K562 (cell line): ENCODE data around the gene HRNR. TPM values are rescaled to one million over a fixed set of nuclear protein-coding genes. Genes with fewer than 3 reads are reported as not detected.

Source experiments
- ATAC-seq: fragments of 200-7000 bp; cut with Tn5 transposase; 3 replicates; pipeline ENCODE4 v1.9.1; 2020; ENCODE audit warnings: moderate library complexity
- BruUV-seq: library from RNA; stranded (reverse); fragments of 400-500 nt; replicated peaks from 2 replicates; lab custom pipeline; 2021; lab: Mats Ljungman, UMichigan
- CTCF ChIA-PET: fragments of 300-600 bp; formaldehyde crosslinking; extraction: SDS; loops from one replicate; lab custom pipeline; 2021; ENCODE audit warnings: low intra/inter-chr PET ratio; lab: Yijun Ruan, JAX
- POLR2A ChIA-PET: fragments of 300-600, 350-650 bp; sonication (Branson Sonifier 250); formaldehyde crosslinking; extraction: SDS; loops from one replicate; lab custom pipeline; 2021; ENCODE audit warnings: antibody characterized with exemption, inconsistent platforms; lab: Yijun Ruan, JAX
- DNase-seq, 4 experiments: peaks; one replicate each; pipeline versions ENCODE4 v3.0.0 to v3.0.0-alpha.2; 2011 to 2018; ENCODE audit warnings: low spot score in 3 of 4, mixed read lengths in 3 of 4; ENCODE audit errors: extremely low read depth in 1 of 4
- FAIRE-seq: peaks from 2 replicates; lab custom pipeline; 2011; peaks lifted over from hg19 to GRCh38; lab: Jason Lieb, UNC
- H2AFZ ChIP-seq: 2 replicates; pipeline ENCODE4 v1.6.0; 2011; ENCODE audit warnings: low read depth, low read length, control low read depth, inconsistent platforms
- H3K27ac ChIP-seq: fragments of 200-600 bp; 3 replicates; pipeline ENCODE4 v1.8.0; 2011; ENCODE audit warnings: low read depth, mild to moderate bottlenecking, control low read depth, inconsistent platforms, low read length, moderate library complexity, mixed read lengths; ENCODE audit errors: extremely low read depth
- H3K27me3 ChIP-seq, 2 experiments: fragments of 300-600 bp in 1 of 2; 2 replicates in 1 of 2; 3 replicates in 1 of 2; pipeline versions ENCODE4 v1.6.0 to v1.8.0; 2011; ENCODE audit warnings: inconsistent platforms in 2 of 2, low read length in 2 of 2, mild to moderate bottlenecking in 1 of 2, mixed read lengths in 1 of 2, moderate library complexity in 1 of 2; ENCODE audit not compliant: control insufficient read depth in 2 of 2, insufficient read depth in 2 of 2
- H3K36me3 ChIP-seq: fragments of 300-600 bp; 3 replicates; pipeline ENCODE4 v1.8.0; 2011; ENCODE audit warnings: mild to moderate bottlenecking, low read length, inconsistent platforms; ENCODE audit not compliant: control insufficient read depth, insufficient read depth
- H3K4me1 ChIP-seq, 2 experiments: fragments of 200-600 bp in 1 of 2; replicated peaks in 1 of 2; 2 replicates in 1 of 2; 3 replicates in 1 of 2; pipeline versions ENCODE4 v1.5.1 to v1.8.0; 2011; ENCODE audit warnings: inconsistent platforms in 2 of 2, low read length in 2 of 2, mild to moderate bottlenecking in 1 of 2, mixed read lengths in 1 of 2, moderate library complexity in 1 of 2; ENCODE audit not compliant: control insufficient read depth in 2 of 2, insufficient read depth in 2 of 2
- H3K4me2 ChIP-seq: 2 replicates; pipeline ENCODE4 v1.6.1; 2011; ENCODE audit warnings: low read length, control low read depth, inconsistent platforms, mixed read lengths; ENCODE audit not compliant: insufficient read depth
- H3K4me3 ChIP-seq: fragments of 200-600 bp; sonication (generic), shearing (Covaris generic); 2 replicates; pipeline ENCODE4 v1.5.1; 2016; ENCODE audit warnings: control low read depth, inconsistent platforms
- H3K79me2 ChIP-seq: fragments of 200-600 bp; 3 replicates; pipeline ENCODE4 v1.8.0; 2011; ENCODE audit warnings: low read length, inconsistent platforms; ENCODE audit not compliant: control insufficient read depth, insufficient read depth
- H3K9ac ChIP-seq, 2 experiments: 2 replicates each; pipeline versions ENCODE4 v1.6.0 to v1.6.1; 2011; ENCODE audit warnings: low read depth in 2 of 2, low read length in 2 of 2, control low read depth in 1 of 2, inconsistent platforms in 1 of 2, mild to moderate bottlenecking in 1 of 2, mixed read lengths in 1 of 2; ENCODE audit not compliant: insufficient read depth in 1 of 2
- H3K9me1 ChIP-seq: one replicate; pipeline ENCODE4 v1.6.0; 2011; ENCODE audit warnings: inconsistent platforms, mild to moderate bottlenecking, low read length, moderate library complexity; ENCODE audit not compliant: control insufficient read depth, insufficient read depth
- H3K9me3 ChIP-seq: replicated peaks from 2 replicates; pipeline ENCODE4 v1.5.1; 2011; ENCODE audit warnings: low read depth, low read length, inconsistent platforms; ENCODE audit not compliant: control insufficient read depth, insufficient read depth
- H4K20me1 ChIP-seq: replicated peaks from 2 replicates; pipeline ENCODE4 v1.6.1; 2011; ENCODE audit warnings: low read length, inconsistent platforms, mixed read lengths; ENCODE audit not compliant: control insufficient read depth, insufficient read depth
- ADNP ChIP-seq: fragments of 200-800 bp; sonication (Bioruptor generic); IDR thresholded peaks from 2 replicates; pipeline ENCODE4 v1.6.1; 2016; ENCODE audit warnings: missing genetic modification characterization, missing compliant biosample characterization
- CBX1 ChIP-seq: sonication (generic); IDR thresholded peaks from 2 replicates; pipeline ENCODE4 v1.6.1; 2016; ENCODE audit warnings: antibody characterized with exemption, low read depth, mild to moderate bottlenecking
- CHD2 ChIP-seq: IDR thresholded peaks from 2 replicates; pipeline ENCODE4 v1.6.1; 2011; ENCODE audit warnings: low read depth, low read length
- ELF2 ChIP-seq: fragments of 250-450 bp; sonication (Bioruptor Pico); IDR thresholded peaks from 2 replicates; pipeline ENCODE4 v1.5.0; 2021; ENCODE audit warnings: mild to moderate bottlenecking
- ILK ChIP-seq: fragments of 450-650 bp; IDR thresholded peaks from 2 replicates; pipeline ENCODE4 v1.6.1; 2016; ENCODE audit warnings: missing genetic modification characterization, low read depth, mild to moderate bottlenecking, missing compliant biosample characterization, moderate library complexity, borderline replicate concordance
- MAFG ChIP-seq: fragments of 450-650 bp; conservative IDR thresholded peaks from 2 replicates; pipeline ENCODE4 v1.6.1; 2016; ENCODE audit warnings: missing genetic modification characterization, missing compliant biosample characterization
- NONO ChIP-seq, 2 experiments: fragments of 200-400 bp in 1 of 2; fragments of 450-650 bp in 1 of 2; formaldehyde crosslinking in 1 of 2; IDR thresholded peaks; 2 replicates each; pipeline ENCODE4 v1.6.1; 2017; ENCODE audit warnings: low read depth in 2 of 2, mild to moderate bottlenecking in 2 of 2, moderate library complexity in 2 of 2, low read length in 1 of 2
- RFX7 ChIP-seq: fragments of 250-450 bp; sonication (Bioruptor Pico); IDR thresholded peaks from 2 replicates; pipeline ENCODE4 v1.5.1; 2021; ENCODE audit warnings: mild to moderate bottlenecking
- SP2 ChIP-seq: IDR thresholded peaks from 2 replicates; pipeline ENCODE4 v1.6.1; 2011; ENCODE audit warnings: mild to moderate bottlenecking, low read depth, low read length, moderate library complexity; ENCODE audit not compliant: poor library complexity, severe bottlenecking; ENCODE audit errors: extremely low read depth
- ZC3H11A ChIP-seq: IDR thresholded peaks from 2 replicates; pipeline ENCODE4 v1.6.1; 2012; ENCODE audit warnings: low read depth, low read length, improper control_type of control experiment
- ZFP1 ChIP-seq: fragments of 450-650 bp; formaldehyde crosslinking; IDR thresholded peaks from 2 replicates; pipeline ENCODE4 v1.4.0; 2020; ENCODE audit warnings: mild to moderate bottlenecking, mixed read lengths
- ZFP30 ChIP-seq: fragments of 250-450 bp; sonication (Bioruptor Pico); IDR thresholded peaks from 2 replicates; pipeline ENCODE4 v1.8.0; 2022; ENCODE audit warnings: moderate library complexity, mild to moderate bottlenecking, inconsistent platforms, borderline replicate concordance
- ZNF232 ChIP-seq: sonication (generic); formaldehyde crosslinking; IDR thresholded peaks from 2 replicates; pipeline ENCODE4 v1.8.0; 2022; ENCODE audit warnings: mild to moderate bottlenecking, missing genetic modification reagents
- ZNF707 ChIP-seq: fragments of 250-450 bp; sonication (Bioruptor Pico); conservative IDR thresholded peaks from 2 replicates; pipeline ENCODE4 v1.8.0; 2022; ENCODE audit warnings: inconsistent platforms, mild to moderate bottlenecking, moderate library complexity
- in situ Hi-C: fragments of 300-500 bp; cut with MboI; formaldehyde crosslinking; loops from 4 replicates; pipeline ENCODE4 v1.15.0; 2018; ENCODE audit warnings: inconsistent platforms, mixed read lengths
- intact Hi-C: fragments of 100-400 bp; cut with micrococcal nuclease; formaldehyde crosslinking; loops from 2 replicates; pipeline ENCODE4 v1.14.2; 2022
- polyA plus RNA-seq, 8 experiments: library from polyadenylated mRNA; depleted of rRNA in 4 of 8; stranded (reverse) in 5 of 8; unstranded in 3 of 8; fragments of >200 nt; fragmentation: Nextera tagmentation in 2 of 8; fragmentation: Illumina TruSeq in 1 of 8; extraction: Ambion mirVana in 2 of 8; extraction: Trizol in 1 of 8; gene quantifications; 2 replicates each; pipeline versions ENCODE4 v1.2.1 to v1.2.3, GENCODE V29; 2011 to 2014; ENCODE audit warnings: inconsistent platforms in 1 of 8, missing spikeins in 1 of 8
- total RNA-seq, 7 experiments: library from RNA; depleted of rRNA in 6 of 7; stranded (reverse); fragments of >200 nt in 6 of 7; fragmentation: Illumina TruSeq in 2 of 7; extraction: Trizol in 2 of 7; gene quantifications; 2 replicates each; pipeline versions ENCODE4 v1.2.1 to v1.2.3, GENCODE V29; 2011 to 2021; ENCODE audit warnings: low replicate concordance in 1 of 7
- TF ChIP-seq, protein P1 (sequence below): fragments of 450-650 bp; IDR thresholded peaks from 2 replicates; pipeline ENCODE4 v1.6.1; 2016; ENCODE audit warnings: missing biosample characterization, missing genetic modification characterization

The HRNR gene
- total and polyA plus RNA-seq, 9 of the 15 experiments (the other 6 are each of a cell fraction or from before 2014, with no cell fraction given): not detected

DNA sequence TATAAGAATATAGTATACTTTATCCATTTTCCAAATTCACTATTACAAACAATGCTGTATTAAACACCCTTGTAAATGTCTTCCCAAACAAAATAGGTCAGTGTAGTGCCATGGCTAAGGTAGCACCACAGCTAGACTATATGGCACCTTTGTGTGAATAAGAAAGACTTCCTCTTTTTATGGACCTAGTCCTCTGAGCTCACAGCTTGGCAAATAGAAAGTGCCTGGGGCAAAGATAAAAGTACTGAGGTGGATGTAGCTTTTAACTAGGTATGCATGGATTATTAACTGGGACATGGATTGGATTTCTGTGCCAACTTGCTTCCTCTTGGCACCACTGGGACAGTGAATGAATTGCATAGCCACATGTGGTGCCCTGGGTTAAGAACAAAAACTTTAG is 25.0 kb downstream of the HRNR start:
- FAIRE-seq: no peak
- H3K9me3 ChIP-seq: no peaks in the 10 kb centered on the region
- H3K27ac ChIP-seq: no peak overlapping the region
- H3K4me3 ChIP-seq: no peak overlapping the region
- ATAC-seq: no peak
- TF ChIP-seq ILK (tag) (no peak), MAFG (no peak), ELF2 (CRISPR knock-in tag) (no peak), CHD2 (no peak), CBX1 (no peak), RFX7 (CRISPR knock-in tag) (no peak), SP2 (no peak), ZC3H11A (no peak), ZFP1 (CRISPR knock-in tag) (no peak), ZNF707 (CRISPR knock-in tag) (no peak), NONO (IDR thresholded peaks at IDR 0.05; ENCODE audit: low read depth in 2 of 2, low read length in 1 of 2) (no peak), ZFP30 (CRISPR knock-in tag) (no peak), ZNF232 (CRISPR knock-in tag) (no peak), ADNP (tag) (no peak)
- TF ChIP-seq, protein P1, sequence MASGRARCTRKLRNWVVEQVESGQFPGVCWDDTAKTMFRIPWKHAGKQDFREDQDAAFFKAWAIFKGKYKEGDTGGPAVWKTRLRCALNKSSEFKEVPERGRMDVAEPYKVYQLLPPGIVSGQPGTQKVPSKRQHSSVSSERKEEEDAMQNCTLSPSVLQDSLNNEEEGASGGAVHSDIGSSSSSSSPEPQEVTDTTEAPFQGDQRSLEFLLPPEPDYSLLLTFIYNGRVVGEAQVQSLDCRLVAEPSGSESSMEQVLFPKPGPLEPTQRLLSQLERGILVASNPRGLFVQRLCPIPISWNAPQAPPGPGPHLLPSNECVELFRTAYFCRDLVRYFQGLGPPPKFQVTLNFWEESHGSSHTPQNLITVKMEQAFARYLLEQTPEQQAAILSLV (tag): no peak
- no peaks in the 10 kb centered on the region for H3K9me1 ChIP-seq
- H3K4me2 ChIP-seq: no peak overlapping the region
- intact Hi-C loops (no loop called here), in situ Hi-C loops (no loop called here)
- no TSS peak for BruUV-seq
- no peaks in the 10 kb centered on the region for H3K27me3 ChIP-seq
- H4K20me1 ChIP-seq: no peaks in the 10 kb centered on the region
- DNase-seq: no peak
- no peaks in the 10 kb centered on the region for H3K79me2 ChIP-seq
- CTCF ChIA-PET: no interaction called here
- H2AFZ ChIP-seq: no peak overlapping the region
- H3K36me3 ChIP-seq: no peaks in the 10 kb centered on the region
- H3K4me1 ChIP-seq: no peaks in the 10 kb centered on the region
- POLR2A ChIA-PET: interaction anchor here (1.3 kb wide), 1 partner anchor 12 kb away, joined by 7 read pairs; no protein-coding TSS in a partner anchor
- H3K9ac ChIP-seq: no peak overlapping the region
